ENCODE measurements around the gene SWAP70.

SWAP70 gene

GRCh38 chr11:9780929-9781328 is 117.1 kb downstream of the SWAP70 start:
- no peak for DNase-seq

DNA sequence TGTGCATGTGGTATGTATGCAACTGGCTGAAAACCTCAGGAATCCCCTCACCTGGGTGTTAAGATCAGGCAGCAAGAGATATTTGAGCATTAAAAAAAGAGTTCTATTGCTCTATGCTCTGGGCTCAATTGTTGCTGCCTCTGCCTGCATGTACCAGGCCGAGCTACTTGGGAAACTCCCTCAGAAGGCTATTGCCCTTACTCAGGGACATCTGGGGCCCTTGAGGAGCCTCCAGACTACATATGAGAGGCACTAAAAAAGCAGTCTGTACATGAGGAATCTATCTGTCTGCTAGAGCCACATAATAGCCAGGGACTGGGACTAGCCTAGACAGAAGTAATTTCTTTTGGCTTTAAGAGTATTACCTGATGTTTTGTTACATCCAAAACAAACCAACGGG is 120.1 kb downstream of the SWAP70 start:
- DNase-seq: no peak

GRCh38 chr11:9784602-9785315 is 120.9 kb downstream of the SWAP70 start:
- no peak for DNase-seq

DNA sequence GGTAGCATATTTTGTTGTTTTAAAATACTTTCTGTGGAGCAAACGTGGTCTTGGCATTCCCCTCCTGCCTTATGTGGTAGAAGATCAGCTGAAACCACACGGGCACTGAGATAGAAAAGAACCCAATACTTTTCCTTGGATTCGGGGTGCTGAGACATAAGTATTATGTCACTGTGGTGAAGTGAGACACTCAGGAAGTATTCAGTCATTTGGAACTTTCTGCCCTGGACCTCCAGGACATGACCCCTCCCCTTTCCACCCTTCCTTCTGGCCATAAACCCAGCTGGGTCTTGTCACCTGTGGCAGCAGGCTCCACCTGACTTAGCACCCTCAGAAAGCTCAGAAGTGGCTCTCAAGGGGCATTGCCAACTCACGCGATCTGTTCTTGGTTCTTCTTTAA is 123.4 kb downstream of the SWAP70 start:
- DNase-seq: no peak

GRCh38 chr11:9787981-9788521 is 124.2 kb downstream of the SWAP70 start:
- peak; percentile 81 for DNase-seq

DNA sequence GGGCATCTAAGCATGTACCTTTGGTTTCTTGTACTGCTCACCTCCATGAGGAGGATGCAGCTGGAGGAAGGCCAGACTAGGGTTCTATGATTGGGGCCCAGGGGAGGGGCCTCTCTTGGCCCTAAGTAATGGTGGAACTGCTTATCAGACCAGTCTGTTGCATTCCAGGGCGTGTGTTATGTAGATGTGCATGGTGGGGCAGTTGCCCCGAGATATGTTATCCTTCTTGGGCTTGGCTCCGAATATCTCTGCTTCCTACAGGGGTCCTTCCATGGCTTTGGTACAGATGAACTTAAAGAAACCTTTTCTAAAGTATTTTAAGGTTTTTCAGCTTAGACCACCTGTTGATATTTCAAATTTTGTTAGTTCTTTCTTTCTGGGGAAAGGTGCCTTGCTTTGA is 126.0 kb downstream of the SWAP70 start:
- DNase-seq: no peak

DNA sequence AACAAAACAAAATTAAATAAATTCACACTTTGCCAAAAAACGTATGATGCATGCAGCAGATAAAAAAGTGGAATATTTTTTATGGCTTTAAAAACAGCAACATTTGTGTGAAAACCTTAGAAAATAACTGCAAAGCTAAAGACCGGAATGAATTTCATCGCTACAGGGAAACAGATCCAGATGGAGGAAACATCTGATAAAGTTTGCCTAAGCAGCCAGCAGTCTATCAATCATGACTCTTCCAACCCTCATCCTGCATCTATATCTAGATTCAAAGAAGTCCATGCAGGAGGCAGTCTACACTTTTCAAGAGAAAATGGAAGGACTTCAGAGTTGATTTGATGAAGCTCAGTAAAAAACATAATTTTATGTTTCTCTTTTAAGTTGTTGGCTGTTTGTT is 126.8 kb downstream of the SWAP70 start:
- no peak for DNase-seq

DNA sequence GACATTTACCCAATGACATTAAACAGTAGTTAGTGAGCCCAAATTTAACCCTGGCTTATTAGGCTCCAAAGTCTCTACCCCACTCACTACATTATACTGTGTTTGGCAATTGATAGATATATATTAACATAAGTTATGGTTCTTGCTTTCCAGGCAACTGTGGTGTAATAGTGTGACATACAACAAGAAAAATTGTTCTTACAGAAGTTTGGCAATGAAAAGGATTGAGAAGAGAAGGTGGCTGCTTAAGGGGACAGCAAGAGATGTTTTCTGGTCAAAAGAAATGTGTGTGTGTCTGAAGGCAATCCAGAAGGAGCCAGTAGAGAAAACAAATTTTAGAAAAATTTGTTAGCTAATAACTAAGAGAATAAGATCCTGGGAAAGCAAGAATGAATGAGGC is 132.4 kb downstream of the SWAP70 start:
- DNase-seq: peak; percentile 56

GRCh38 chr11:9796854-9797253 is 133.0 kb downstream of the SWAP70 start:
- peak; percentile 35 for DNase-seq

- peak; percentile 24 for DNase-seq
Measured at GRCh38 chr11:9797300-9797699, 133.4 kb downstream of the SWAP70 start.

- DNase-seq: no peak
Measured at GRCh38 chr11:9799886-9800285, 136.0 kb downstream of the SWAP70 start.

GRCh38 chr11:9802291-9802861 is 138.5 kb downstream of the SWAP70 start:
- DNase-seq: peak; percentile 97

Measured in fibroblast of skin of abdomen (primary cell).